ENCODE data around the gene UBTD2. TPM values are rescaled to one million over a fixed set of nuclear protein-coding genes. Genes with fewer than 3 reads are reported as not detected.

Gene UBTD2
- total RNA-seq, 4 donors from 2014 or later, result 14.5 to 22.1 (median 16.2) TPM

DNA sequence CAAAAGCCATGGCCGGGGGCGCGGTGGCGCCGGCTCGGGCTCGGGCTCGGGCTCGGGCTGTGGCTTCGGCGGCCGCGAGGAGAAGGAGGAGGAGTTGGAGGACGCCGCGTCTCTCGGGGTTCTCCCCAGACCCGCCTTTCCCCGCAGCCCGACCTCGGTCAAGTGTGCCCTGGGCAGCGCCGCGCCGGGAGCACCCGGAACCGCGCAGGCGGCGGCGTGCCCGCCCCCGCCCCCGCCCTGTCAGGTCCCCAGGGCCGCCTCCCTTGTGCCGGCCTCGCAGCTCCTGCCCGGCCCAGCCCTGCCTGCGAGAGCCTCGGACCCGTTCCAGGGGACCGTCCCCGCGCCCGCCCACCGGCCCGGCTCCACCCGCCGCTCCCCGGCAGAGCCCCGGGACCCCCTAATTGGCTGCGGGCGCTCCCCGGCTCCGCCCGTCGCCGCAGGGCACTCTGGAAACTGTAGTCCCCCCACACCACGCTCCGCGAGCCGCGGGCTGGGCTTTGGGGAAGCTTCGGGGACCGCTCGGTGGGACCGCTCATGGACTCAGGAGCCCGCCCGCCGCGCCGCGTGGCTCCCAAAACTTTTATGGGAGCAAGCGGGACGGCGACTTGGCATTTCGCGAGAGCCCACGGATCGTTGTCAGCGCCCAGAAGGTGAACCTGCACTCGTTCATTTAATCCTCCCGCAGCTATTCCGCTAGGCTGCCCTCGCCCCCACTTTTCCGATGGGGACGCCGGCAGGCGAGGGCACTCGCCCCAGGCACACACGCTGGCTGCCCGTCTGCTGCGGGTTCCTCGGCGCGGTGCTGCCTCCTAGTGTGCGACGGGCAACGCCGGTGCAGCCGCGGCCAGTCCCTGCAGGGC lies 95.3 kb downstream of the UBTD2 start, which contains the start of gene STK10:
TSS of gene STK10 (minus strand) at position 192 of the 860 bp plus-strand sequence. CDS start at position 10, 182 bp downstream.
- ATAC-seq (ENCODE audit: low FRiP score), result peak; percentile 94

DNA sequence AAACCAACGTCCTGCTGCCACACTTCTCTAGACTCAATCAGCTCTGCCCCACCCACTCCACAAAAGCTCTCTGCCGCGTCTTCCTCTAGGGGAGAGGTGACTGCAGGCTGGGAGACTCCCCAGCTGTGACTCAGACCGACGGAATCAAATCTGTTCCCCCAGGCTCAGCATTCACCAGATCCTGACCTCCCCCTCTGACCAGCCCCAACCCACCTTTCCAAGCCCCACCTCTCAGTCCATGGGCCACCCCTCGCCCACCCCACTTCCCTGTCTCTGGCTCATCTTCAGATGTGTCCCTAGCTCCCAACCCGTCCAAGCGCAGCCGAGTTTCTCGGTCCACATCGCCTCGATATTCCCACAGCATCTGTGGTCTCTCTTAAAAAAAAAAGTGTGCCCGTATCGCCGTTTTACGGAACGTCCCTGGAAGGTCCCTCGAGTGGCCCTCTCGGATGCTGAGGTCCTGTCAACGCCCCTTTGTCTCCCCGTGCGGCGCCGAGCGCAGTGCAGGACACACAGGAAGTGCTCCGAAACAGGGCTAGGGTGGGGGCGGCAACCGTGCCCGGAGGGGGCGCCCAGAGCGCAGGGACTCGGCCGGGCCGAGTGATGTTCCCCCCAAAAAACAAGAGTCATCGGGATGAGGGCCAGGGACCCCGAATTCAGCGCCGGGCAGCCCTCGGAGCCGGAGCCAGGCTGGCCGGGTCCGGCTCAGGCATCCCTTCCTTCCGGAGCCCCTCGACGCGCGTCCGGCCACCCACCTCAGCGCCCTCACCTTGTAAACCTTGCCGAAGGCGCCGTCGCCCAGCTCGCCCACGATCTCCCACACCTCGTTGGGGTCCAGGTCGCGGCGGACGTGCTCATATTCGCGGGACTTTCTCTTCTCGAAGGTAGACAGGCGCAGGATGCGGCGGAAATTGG lies 96.2 kb downstream of the UBTD2 start:
- peak; percentile 65 for ATAC-seq (ENCODE audit: low FRiP score)
- DNase-seq (ENCODE audit: low spot score), result peak; percentile 42

More for the DNA sequence above, 95.3 kb downstream of the UBTD2 start, which contains the start of gene STK10:
- peak; percentile 59 for DNase-seq (ENCODE audit: low spot score)
- TF ChIP-seq, protein P1, sequence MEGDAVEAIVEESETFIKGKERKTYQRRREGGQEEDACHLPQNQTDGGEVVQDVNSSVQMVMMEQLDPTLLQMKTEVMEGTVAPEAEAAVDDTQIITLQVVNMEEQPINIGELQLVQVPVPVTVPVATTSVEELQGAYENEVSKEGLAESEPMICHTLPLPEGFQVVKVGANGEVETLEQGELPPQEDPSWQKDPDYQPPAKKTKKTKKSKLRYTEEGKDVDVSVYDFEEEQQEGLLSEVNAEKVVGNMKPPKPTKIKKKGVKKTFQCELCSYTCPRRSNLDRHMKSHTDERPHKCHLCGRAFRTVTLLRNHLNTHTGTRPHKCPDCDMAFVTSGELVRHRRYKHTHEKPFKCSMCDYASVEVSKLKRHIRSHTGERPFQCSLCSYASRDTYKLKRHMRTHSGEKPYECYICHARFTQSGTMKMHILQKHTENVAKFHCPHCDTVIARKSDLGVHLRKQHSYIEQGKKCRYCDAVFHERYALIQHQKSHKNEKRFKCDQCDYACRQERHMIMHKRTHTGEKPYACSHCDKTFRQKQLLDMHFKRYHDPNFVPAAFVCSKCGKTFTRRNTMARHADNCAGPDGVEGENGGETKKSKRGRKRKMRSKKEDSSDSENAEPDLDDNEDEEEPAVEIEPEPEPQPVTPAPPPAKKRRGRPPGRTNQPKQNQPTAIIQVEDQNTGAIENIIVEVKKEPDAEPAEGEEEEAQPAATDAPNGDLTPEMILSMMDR (IDR thresholded peaks at IDR 0.05), result peak in 1 of 3 donors; percentile 80

DNA sequence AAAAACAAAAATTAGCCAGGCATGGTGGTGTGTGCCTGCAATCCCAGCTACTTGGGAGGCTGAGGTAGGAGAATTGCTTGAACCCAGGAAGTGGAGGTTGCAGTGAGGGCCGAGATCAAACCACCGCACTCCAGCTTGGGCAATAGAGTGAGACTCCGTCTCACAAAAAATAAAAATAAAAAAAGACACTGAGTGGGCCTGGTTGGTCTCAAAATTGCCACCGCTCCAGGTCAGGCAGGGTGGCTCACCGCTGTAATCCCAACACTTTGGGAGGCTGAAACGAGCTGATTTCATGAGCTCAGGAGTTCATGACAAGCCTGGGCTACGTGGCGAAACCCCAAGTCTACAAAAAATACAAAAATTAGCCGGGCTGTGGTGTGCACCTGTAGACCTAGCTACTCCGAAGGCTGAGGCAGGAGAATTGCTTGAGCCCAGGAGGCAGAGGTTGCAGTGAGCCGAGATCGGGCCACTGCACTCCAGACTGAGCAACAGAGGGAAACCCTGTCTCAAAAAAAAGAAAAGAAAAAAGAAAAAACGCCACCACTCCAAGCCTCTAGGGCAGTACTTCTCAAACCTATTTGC lies 97.4 kb downstream of the UBTD2 start:
- no peak for DNase-seq (ENCODE audit: low spot score)
- TF ChIP-seq, protein P1 (IDR thresholded peaks at IDR 0.05), result no peak

More for the DNA sequence above, 96.2 kb downstream of the UBTD2 start:
- TF ChIP-seq, protein P1 (IDR thresholded peaks at IDR 0.05), result no peak

DNA sequence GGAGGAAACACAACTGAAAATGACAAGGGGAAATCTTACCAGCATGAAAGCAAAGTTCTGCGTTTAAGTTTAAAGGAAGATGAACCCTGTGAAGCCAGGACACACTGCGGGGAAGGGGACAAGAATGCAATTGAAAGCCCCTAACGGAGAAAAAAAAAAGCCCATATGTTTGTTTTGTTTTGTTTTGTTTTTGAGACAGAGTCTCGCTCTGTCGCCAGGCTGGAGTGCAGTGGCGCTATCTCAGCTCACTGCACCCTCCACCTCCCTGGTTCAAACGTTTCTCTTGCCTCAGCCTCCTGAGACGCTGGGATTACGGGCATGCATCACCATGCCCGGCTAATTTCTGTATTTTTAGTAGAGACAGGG lies 98.5 kb downstream of the UBTD2 start:
- no peak for DNase-seq (ENCODE audit: low spot score)
- no peak for ATAC-seq (ENCODE audit: low FRiP score)
- TF ChIP-seq, protein P1 (IDR thresholded peaks at IDR 0.05), result no peak

More for the DNA sequence above, 97.4 kb downstream of the UBTD2 start:
- no peak for ATAC-seq (ENCODE audit: low FRiP score)

DNA sequence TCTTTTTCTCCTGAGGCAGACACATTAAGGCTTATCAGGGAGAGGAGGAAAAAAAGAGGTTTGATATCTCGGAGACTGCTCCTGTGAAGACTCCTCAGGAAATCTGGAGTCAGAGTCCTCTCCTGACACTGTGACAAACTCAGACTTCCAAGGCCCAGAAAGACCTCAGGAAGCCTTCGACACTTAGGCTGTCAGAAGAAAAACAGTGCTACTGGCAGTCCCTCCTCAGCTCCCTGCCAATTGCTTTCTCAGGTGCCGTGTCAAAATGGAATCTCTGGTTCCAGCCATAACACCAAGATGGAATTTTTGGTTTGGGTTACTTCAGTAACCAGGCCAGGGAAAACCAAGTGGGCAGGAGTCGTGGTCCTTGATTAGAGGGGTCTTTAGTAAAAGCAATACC lies 99.7 kb downstream of the UBTD2 start:
- no peak for DNase-seq (ENCODE audit: low spot score)
- TF ChIP-seq, protein P1 (IDR thresholded peaks at IDR 0.05), result no peak
- no peak for ATAC-seq (ENCODE audit: low FRiP score)

DNA sequence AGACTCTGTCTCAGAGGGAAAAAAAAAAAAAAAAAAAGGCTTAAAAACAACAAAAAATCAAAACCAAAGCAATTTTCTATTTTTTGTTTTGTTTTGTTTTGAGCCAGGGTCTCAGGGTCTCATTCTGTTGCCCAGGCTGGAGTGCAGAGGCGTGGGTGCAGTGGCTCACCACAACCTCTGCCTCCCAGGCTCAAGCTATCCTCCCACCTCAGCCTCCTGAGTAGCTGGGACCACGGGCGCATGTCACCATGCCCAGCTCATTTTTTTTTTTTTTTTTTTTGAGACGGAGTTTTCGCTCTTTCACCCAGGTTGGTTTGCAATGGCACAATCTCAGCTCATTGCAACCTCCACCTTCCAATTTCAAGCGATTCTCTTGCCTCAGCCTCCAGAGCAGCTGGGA lies 101.3 kb downstream of the UBTD2 start:
- DNase-seq (ENCODE audit: low spot score) (no peak), ATAC-seq (ENCODE audit: low FRiP score) (no peak)
- TF ChIP-seq, protein P1 (IDR thresholded peaks at IDR 0.05), result no peak

Data from omental fat pad (tissue), 4 donors.